GM10266 (cell line): Measurements from ENCODE around the gene HBZ.
"Not testable (repeated sequence)": the region's sequence is repeated elsewhere in the genome, so short reads cannot be mapped to it uniquely, and the experiment has no call there.

Experiments used
- DNase-seq: peaks from one replicate; pipeline ENCODE4 v3.0.0; 2012; ENCODE audit errors: extremely low spot score
- CTCF ChIP-seq: IDR thresholded peaks from 2 replicates; pipeline ENCODE4 v1.5.1; 2012; ENCODE audit warnings: mild to moderate bottlenecking, low read depth; ENCODE audit not compliant: control insufficient read depth, insufficient read depth; ENCODE audit errors: missing control alignments

The HBZ gene

GRCh38 chr16:168424-168823, 16.0 kb downstream of the HBZ start:
- DNase-seq: no peak

GRCh38 chr16:169014-169413, 16.6 kb downstream of the HBZ start:
- no peak for TF ChIP-seq CTCF
- no peak for DNase-seq

More at GRCh38 chr16:168424-168823, 16.0 kb downstream of the HBZ start:
- TF ChIP-seq CTCF: no peak

GRCh38 chr16:170088-170507, 17.7 kb downstream of the HBZ start:
- DNase-seq: not testable (repeated sequence)

GRCh38 chr16:170788-171187, 18.3 kb downstream of the HBZ start:
- no peak for DNase-seq
- TF ChIP-seq CTCF: no peak

- DNase-seq: not testable (repeated sequence)
Observed at GRCh38 chr16:172374-172941, 20.0 kb downstream of the HBZ start, which contains the start of gene HBA2. Gene HBA2, plus strand, starts transcription at chr16:172876. Its CDS starts 37 bp downstream, at chr16:172913.

- DNase-seq: not testable (repeated sequence)
Observed at GRCh38 chr16:173211-173854, 20.9 kb downstream of the HBZ start.

- not testable (repeated sequence) for DNase-seq
Observed at GRCh38 chr16:173928-174769, 21.7 kb downstream of the HBZ start.

GRCh38 chr16:175011-175949, 22.8 kb downstream of the HBZ start:
- no peak for TF ChIP-seq CTCF
- no peak for DNase-seq

- DNase-seq: not testable (repeated sequence)
Observed at GRCh38 chr16:176006-176405, 23.6 kb downstream of the HBZ start.

GRCh38 chr16:176477-177382, 24.3 kb downstream of the HBZ start, which contains the start of gene HBA1:
Gene HBA1, plus strand, starts transcription at chr16:176680. Its CDS starts 37 bp downstream, at chr16:176717.
- not testable (repeated sequence) for DNase-seq
